ENCODE measurements around the gene ATG2B.

DNA sequence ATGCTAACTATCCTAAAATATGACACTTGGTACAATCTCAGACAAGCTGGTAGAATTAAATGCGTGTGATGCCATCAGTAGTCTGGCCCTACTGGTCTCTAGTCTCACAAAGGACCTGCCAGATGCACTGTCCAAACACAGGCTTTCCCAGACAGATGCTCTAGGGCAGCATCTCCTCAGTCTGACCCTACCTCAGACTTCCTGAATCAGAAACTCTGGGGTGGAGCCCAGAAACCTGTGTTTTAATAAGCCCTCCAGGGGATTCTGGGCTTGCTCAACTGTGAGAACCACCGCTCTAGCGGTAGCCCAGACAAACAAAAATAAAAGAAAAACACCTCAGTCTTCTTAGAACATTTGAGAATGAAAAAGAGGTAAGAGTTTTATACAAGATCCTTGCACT, 59.2 kb downstream of the ATG2B start:
- TF ChIP-seq, protein P1, sequence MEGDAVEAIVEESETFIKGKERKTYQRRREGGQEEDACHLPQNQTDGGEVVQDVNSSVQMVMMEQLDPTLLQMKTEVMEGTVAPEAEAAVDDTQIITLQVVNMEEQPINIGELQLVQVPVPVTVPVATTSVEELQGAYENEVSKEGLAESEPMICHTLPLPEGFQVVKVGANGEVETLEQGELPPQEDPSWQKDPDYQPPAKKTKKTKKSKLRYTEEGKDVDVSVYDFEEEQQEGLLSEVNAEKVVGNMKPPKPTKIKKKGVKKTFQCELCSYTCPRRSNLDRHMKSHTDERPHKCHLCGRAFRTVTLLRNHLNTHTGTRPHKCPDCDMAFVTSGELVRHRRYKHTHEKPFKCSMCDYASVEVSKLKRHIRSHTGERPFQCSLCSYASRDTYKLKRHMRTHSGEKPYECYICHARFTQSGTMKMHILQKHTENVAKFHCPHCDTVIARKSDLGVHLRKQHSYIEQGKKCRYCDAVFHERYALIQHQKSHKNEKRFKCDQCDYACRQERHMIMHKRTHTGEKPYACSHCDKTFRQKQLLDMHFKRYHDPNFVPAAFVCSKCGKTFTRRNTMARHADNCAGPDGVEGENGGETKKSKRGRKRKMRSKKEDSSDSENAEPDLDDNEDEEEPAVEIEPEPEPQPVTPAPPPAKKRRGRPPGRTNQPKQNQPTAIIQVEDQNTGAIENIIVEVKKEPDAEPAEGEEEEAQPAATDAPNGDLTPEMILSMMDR (IDR thresholded peaks at IDR 0.05): no peak
- TF ChIP-seq POLR2A (IDR thresholded peaks at IDR 0.05): no peak

Measured in thyroid gland (tissue), 4 donors.